ENCODE measurements around the gene BRD1. TPM values are rescaled to one million over a fixed set of nuclear protein-coding genes. Genes with fewer than 3 reads are reported as not detected.

The BRD1 gene
- polyA plus RNA-seq, 1 experiment = 4.6 TPM

DNA sequence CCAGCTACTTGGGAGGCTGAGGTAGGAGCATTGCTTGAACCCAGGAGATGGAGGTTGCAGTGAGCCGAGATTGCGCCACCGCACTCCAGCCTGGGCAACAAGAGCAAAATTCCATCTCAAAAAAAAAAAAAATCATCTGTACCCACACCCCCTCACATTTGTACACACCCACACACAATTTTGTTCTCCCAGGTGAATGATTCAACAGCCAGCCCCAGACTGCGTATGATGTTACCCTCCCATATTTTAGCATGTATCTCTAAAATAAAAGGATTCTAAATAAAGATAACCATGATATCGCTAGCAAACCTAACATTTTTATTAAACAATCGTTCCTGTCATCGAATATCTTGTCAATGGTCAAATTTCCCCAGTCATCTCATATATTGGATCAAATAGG, 65.8 kb downstream of the BRD1 start:
- DNase-seq (ENCODE audit: low read depth) = no peak
- CTCF ChIA-PET = no interaction called here
- POLR2A ChIA-PET = no interaction called here
- no peak overlapping the region for H3K4me3 ChIP-seq (ENCODE audit: low read depth, low read length)
- H3K27me3 ChIP-seq (ENCODE audit: control insufficient read depth, insufficient read depth, low read length) = 0 out of 2 replicates have a peak, but pooled peaks cover 2% of the 10 kb centered on the region
- TF ChIP-seq, protein P1, sequence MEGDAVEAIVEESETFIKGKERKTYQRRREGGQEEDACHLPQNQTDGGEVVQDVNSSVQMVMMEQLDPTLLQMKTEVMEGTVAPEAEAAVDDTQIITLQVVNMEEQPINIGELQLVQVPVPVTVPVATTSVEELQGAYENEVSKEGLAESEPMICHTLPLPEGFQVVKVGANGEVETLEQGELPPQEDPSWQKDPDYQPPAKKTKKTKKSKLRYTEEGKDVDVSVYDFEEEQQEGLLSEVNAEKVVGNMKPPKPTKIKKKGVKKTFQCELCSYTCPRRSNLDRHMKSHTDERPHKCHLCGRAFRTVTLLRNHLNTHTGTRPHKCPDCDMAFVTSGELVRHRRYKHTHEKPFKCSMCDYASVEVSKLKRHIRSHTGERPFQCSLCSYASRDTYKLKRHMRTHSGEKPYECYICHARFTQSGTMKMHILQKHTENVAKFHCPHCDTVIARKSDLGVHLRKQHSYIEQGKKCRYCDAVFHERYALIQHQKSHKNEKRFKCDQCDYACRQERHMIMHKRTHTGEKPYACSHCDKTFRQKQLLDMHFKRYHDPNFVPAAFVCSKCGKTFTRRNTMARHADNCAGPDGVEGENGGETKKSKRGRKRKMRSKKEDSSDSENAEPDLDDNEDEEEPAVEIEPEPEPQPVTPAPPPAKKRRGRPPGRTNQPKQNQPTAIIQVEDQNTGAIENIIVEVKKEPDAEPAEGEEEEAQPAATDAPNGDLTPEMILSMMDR (IDR thresholded peaks at IDR 0.05; ENCODE audit: insufficient read depth, low read depth, low read length) = no peak
- no peaks in the 10 kb centered on the region for H3K36me3 ChIP-seq (ENCODE audit: control insufficient read depth, insufficient read depth, low read length)

DNA sequence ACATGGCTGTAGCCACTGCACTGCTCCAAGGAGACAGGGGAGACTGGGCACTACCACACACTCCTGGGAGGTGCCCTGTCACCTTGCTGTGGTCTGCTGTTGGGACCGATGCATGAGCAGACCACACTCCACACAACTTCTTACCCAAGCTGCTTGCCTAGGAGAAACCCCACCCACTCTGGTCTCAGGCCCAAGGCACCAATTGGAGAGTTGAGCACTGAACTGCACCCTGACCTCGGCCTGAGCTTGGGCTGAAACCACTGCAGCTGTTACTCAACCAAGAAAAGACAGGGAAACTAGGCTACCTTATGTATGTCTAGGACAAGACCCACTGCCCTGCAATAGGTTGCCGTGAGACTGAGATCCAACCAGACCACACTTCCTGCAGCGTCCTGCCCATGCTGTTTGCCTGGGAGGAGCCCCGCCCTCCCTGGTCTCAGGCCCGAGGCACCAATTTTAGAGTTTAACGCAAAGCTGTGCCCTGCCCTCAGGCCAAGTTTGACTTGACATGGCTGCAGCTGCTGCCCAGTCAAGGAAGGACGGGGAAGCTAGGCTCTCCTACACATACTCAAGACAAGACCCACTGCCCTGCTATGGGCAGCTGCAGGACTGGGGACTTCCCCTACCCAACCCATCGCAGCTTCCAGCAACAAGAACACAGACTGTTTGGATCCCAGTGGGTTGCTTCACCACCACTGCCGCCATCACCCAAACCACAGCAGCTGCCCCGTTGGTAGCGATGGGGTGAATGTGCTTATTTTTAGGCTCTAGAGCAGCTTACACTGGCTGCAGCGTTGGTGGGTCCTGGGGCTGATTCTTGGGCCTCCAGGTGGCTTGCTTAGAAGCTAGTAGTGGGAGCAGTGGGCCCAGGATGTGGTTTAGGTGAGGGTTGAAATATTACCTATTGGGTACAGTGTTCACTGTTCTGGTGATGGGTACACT, 66.8 kb downstream of the BRD1 start:
- H3K36me3 ChIP-seq (ENCODE audit: control insufficient read depth, insufficient read depth, low read length) = no peaks in the 10 kb centered on the region
- no peak overlapping the region for H3K4me3 ChIP-seq (ENCODE audit: low read depth, low read length)
- DNase-seq (ENCODE audit: low read depth) = no peak
- TF ChIP-seq, protein P1 (IDR thresholded peaks at IDR 0.05; ENCODE audit: insufficient read depth, low read depth, low read length) = no peak
- H3K27me3 ChIP-seq (ENCODE audit: control insufficient read depth, insufficient read depth, low read length) = 0 out of 2 replicates have a peak, but pooled peaks cover 2% of the 10 kb centered on the region
- ChIA-PET CTCF (no interaction called here), POLR2A (no interaction called here)

- DNase-seq (ENCODE audit: low read depth) = no peak
- Histone ChIP-seq H3K27me3 (ENCODE audit: control insufficient read depth, insufficient read depth, low read length) (0 out of 2 replicates have a peak, but pooled peaks cover 2% of the 10 kb centered on the region), H3K4me3 (ENCODE audit: low read depth, low read length) (no peak overlapping the region), H3K36me3 (ENCODE audit: control insufficient read depth, insufficient read depth, low read length) (no peaks in the 10 kb centered on the region)
- TF ChIP-seq, protein P1 (IDR thresholded peaks at IDR 0.05; ENCODE audit: insufficient read depth, low read depth, low read length) = no peak
- ChIA-PET CTCF (no interaction called here), POLR2A (no interaction called here)
Measured at GRCh38 chr22:49760280-49760629, 67.4 kb downstream of the BRD1 start.

- DNase-seq (ENCODE audit: low read depth) = no peak
- CTCF ChIA-PET = no interaction called here
- H3K27me3 ChIP-seq (ENCODE audit: control insufficient read depth, insufficient read depth, low read length) = 0 out of 2 replicates have a peak, but pooled peaks cover 2% of the 10 kb centered on the region
- TF ChIP-seq, protein P1 (IDR thresholded peaks at IDR 0.05; ENCODE audit: insufficient read depth, low read depth, low read length) = no peak
- POLR2A ChIA-PET = no interaction called here
- H3K36me3 ChIP-seq (ENCODE audit: control insufficient read depth, insufficient read depth, low read length) = no peaks in the 10 kb centered on the region
- H3K4me3 ChIP-seq (ENCODE audit: low read depth, low read length) = no peak overlapping the region
Measured at GRCh38 chr22:49756676-49757075, 71.0 kb downstream of the BRD1 start.

GRCh38 chr22:49756201-49756600, 71.5 kb downstream of the BRD1 start:
- TF ChIP-seq, protein P1 (IDR thresholded peaks at IDR 0.05; ENCODE audit: insufficient read depth, low read depth, low read length) = no peak
- CTCF ChIA-PET = no interaction called here
- Histone ChIP-seq H3K27me3 (ENCODE audit: control insufficient read depth, insufficient read depth, low read length) (0 out of 2 replicates have a peak, but pooled peaks cover 2% of the 10 kb centered on the region), H3K4me3 (ENCODE audit: low read depth, low read length) (no peak overlapping the region), H3K36me3 (ENCODE audit: control insufficient read depth, insufficient read depth, low read length) (no peaks in the 10 kb centered on the region)
- DNase-seq (ENCODE audit: low read depth) = no peak
- POLR2A ChIA-PET = no interaction called here

Measured in BJ (cell line).